Measurements from ENCODE around the gene KLHL7.
"Not testable (repeated sequence)": the region's sequence is repeated elsewhere in the genome, so short reads cannot be mapped to it uniquely, and the experiment has no call there.

Gene KLHL7

GRCh38 chr7:23184709-23185359 lies 79.2 kb downstream of the KLHL7 start:
- DNase-seq, result no peak

DNA sequence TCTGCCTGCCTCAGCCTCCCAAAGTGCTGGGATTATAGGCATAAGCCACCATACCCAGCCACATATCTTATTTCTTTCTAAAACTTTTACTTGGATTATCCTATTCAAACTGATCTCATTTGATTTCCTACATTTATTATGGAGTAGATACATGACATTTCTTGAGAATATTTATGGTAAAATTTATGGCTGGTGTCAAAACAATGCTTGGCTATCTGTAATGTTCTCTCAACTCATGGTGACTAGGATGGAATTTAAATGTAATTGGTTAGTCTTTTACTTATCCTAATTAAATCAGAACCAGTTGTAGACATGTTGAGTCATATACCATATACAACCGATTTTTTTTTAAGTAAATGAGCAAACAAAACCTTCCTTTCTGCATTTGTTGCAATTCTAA lies 80.4 kb downstream of the KLHL7 start:
- DNase-seq, result no peak

DNA sequence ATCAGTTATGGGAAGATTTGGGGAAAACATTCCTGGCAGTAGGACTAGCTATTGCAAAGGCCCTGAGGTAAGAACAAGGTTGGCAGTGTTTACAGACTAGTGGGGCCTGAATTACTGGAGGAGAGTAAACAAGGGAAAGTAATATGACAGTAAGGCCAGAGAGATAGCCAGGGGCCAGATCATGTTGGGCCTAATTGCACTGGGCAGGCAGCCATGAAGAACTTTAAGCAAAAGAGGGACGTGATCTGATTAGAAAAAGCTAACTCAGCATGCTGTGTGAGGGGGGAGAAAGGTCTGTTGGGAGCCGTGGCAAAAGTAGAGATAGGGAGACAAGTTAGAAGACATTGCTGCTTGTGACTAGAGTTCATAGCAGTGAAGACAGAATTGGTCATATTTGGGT lies 85.4 kb downstream of the KLHL7 start:
- no peak for DNase-seq

DNA sequence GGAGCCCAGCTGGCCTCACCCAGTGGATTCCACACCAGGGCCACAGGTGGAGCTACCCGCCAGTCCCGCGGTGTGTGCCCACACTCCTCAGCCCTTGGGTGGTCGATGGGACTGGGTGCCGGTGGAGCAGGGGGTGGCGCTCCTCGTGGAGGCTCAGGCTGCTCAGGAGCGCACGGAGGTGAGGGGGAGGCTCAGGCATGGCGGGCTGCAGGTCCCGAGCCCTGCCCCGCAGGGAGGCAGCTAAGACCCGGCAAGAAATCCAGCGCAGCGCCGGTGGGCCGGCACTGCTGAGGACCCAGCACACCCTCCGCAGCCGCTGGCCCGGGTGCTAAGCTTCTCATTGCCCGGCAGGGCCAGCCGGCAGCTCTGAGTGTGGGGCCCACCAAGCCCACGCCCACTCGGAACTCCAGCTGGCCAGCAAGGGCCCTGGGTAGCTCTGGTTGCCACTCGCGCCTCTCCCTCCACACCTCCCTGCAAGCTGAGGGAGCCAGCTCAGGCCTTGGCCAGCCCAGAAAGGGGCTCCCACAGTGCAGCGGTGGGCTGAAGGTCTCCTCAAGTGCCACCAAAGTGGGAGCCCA lies 88.2 kb downstream of the KLHL7 start:
- DNase-seq, result not testable (repeated sequence)

DNA sequence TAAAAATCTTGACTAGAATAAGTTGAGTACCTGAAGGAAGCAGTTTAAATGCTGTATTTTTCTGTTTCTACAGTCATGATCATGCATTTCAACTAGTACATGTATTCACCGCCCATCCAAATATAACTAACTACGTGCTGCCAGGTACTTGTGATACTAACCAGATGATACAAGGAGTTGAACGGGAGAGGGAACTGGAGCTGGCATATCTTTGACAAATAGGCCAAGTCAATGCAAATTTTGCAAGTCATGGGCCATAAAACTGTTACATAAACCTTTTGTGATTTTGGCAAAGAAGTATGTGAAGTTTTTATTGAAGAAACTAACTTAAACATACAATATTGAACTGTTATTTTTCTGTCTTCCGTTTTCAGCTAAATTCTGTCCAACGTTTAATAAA lies 90.7 kb downstream of the KLHL7 start:
- DNase-seq, result no peak

- not testable (repeated sequence) for DNase-seq
Measured at GRCh38 chr7:23197745-23198144, 92.2 kb downstream of the KLHL7 start.

DNA sequence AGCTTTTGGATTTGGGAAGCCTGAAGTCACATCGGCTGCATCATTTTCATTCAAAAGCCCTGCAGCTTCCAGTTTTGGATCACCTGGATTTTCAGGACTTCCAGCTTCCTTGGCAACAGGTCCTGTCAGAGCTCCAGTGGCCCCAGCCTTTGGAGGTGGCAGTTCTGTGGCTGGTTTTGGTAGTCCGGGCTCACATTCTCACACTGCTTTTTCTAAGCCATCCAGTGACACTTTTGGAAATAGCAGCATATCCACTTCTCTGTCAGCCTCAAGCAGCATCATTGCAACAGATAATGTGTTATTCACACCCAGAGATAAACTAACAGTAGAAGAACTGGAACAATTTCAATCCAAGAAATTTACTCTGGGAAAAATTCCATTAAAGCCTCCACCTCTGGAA lies 94.7 kb downstream of the KLHL7 start:
- no peak for DNase-seq

DNA sequence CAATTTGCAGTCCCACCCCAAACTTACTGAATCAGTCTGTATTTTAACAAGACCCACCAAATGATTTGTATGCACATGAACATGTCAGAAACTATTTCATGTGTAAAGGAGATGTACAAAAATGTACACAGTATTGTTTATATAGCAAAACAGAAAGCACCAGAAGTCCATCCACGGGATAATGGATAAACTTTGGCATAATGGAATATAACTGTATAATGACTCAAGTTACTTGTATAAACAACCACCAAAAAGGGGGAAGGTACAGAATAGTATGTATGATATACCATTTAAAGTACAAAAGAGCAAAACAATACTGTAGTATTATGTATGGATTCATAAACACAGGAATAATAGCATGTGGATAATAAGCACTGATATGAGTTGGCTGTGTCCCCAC lies 98.7 kb downstream of the KLHL7 start:
- DNase-seq, result no peak

- no peak for DNase-seq
Measured at GRCh38 chr7:23205577-23205908, 100.0 kb downstream of the KLHL7 start.

- DNase-seq, result no peak
Measured at GRCh38 chr7:23205909-23206767, 100.6 kb downstream of the KLHL7 start.

- no peak for DNase-seq
Measured at GRCh38 chr7:23207021-23207420, 101.4 kb downstream of the KLHL7 start.

DNA sequence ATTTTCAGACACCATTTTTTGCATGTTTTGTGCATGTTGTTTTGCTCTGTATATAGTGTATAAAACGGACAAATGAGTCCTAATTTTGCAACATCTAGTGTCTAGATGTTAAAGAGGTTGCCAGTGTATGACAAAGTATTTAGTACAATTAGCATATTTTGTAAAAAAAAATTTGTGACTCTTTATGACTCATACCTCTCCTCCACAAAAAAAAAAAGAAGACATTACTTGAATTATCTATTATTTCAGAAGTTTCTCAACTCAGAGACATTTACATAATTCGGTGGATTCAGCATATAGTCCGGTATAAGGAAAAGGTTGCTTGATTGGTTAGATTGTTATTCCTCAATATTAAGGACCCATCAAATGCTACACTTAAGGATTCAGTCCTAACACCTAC lies 102.3 kb downstream of the KLHL7 start:
- DNase-seq, result no peak

DNA sequence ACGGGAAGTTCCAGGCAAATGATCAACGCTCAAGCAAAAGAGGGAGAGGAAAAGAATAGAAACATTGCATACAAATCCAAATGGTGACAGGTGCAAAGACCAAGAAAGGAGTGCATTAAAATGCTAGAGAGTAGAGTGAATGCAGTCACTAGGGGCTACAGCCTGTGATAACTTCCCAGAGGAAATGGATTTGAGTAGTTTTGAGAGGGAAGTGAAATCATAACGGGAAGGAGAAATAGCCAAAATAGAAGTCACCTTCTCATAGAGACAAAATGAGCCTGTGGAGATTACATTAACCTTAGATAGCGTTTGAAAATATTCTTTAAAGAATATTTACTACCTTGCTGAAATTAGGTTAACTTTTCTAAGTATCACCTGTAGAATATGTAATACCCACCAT lies 102.7 kb downstream of the KLHL7 start:
- DNase-seq, result no peak

DNA sequence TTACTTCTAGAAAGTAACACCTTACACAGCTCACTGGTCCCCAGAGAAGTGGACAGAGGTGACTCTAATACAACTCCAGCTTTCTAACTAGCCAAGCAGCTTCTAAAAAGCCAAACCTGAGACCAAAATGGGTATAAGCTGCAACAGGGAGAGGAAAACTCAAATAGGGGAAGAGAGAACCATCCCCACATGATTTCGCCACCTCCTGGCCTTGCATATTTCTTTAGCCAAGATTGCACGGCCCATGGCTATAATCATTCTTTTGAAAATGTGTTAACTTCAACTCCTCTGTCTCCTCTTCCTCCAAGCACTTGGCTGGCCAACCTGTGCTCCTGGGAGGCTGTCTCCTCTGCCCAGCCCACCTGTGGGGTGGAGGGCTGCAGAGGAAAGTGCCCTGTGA lies 104.9 kb downstream of the KLHL7 start:
- no peak for DNase-seq

DNA sequence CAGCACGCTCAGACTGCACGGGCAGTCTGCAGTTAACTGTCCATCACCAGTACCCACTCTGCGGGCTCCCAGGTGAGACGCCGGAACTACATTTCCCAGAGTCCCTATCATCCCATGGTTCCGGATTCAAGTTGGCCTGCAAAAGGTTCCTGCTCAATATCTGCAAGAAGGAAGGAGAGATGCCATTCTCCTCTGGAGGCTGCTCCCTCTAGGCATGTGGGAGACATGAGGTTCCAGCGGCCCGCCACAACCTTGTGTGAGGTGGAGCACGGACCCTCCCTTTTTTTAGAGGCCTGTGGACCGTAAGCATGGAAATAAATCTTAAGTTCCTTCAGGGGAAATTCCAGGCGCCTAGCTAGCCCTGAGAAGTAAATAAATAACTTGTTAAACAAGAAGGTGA lies 106.0 kb downstream of the KLHL7 start:
- DNase-seq, result no peak

DNA sequence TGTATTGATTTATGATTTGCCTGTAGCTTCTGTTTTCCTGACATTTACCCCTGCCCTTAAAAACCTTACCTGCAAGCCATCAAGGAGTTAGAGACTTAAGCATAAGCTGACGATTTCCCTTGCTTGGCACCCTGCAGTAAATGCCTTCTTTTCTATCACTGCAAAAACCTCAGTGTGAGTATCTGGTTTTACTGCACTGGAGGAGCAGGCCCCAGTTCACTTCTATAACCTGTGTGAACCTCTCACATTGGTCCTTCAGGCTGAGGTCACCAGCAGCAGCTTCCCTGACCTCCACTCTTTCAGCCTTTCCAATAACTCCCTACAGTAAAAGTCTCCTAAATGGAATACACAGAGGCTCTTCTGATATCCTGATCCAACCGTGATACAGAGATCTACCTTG lies 106.8 kb downstream of the KLHL7 start:
- DNase-seq, result no peak

DNA sequence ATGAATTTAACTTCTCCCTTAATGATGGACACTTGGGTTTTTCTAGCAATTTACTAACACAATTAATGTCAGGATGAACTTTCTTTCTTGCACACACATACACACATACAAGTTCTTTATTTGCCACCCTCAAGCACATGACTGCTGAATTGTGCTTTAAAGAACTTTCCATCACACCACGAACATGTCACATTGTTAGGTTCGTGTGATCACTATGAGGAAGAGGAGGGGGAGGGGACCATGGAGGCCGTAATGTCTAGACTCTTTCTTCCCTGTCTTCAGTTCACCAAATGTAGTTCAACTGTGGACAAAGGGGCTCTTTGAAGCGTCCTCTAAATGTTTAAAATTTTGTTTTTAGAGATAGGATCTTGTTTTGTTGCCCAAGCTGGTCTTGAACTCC lies 107.3 kb downstream of the KLHL7 start:
- DNase-seq, result no peak

DNA sequence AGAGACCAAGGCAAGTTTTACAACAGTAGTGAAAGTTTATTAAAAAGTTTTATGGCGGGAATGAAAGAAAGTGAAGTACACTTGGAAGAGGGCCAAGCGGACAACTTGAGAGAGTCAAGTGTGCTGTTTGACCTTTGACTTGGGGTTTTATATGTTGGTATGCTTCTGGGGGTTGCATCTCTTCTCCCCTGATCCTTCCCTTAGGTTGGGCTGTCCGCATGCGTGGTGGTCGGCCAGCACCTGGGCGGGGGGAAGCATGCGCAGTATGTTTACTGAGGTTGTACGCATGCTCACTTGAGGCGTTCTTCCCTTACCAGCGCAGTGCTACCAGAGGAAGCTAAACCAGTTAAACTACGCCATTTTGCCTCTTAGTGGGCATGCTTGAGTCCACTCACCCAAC lies 108.2 kb downstream of the KLHL7 start:
- no peak for DNase-seq

DNA sequence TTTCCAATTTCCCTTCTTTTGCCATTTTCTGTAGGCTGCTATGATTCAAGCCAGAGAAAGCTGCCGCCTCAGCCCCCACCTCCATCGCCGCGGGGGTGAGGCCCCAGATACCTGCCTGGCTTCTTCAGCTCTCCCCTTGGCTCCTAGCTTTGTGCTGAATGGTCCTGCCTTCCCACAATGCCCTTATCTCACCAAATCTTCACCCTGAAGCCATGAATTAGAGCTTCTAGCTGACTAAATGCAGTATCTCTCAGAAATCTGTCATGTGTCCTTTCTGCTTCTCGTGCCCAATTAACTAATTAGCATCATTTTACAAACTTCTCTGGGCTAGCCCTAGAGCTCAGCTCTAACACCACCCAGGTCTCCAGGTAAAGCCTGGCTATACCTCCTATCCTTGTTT lies 108.8 kb downstream of the KLHL7 start:
- no peak for DNase-seq

GRCh38 chr7:23214938-23215337 lies 109.4 kb downstream of the KLHL7 start:
- DNase-seq, result no peak

- DNase-seq, result no peak
Measured at GRCh38 chr7:23216021-23216420, 110.4 kb downstream of the KLHL7 start.

- DNase-seq, result no peak
Measured at GRCh38 chr7:23218196-23218595, 112.6 kb downstream of the KLHL7 start.

- no peak for DNase-seq
Measured at GRCh38 chr7:23220690-23221305, 115.2 kb downstream of the KLHL7 start.

GRCh38 chr7:23222439-23223030 lies 117.0 kb downstream of the KLHL7 start:
- DNase-seq, result no peak

All from GDM1 (cell line).